ENCODE results near the gene TBC1D16. TPM values are rescaled to one million over a fixed set of nuclear protein-coding genes. Genes with fewer than 3 reads are reported as not detected.

The TBC1D16 gene
- total and polyA plus RNA-seq, 5 experiments from 2014 or later, result 0.48 to 3.1 (median 0.89) TPM

- H3K27me3 Mint-ChIP-seq, result no peaks in the 10 kb centered on the region
These were observed 49.7 kb downstream of the TBC1D16 start for GRCh38 chr17:79985943-79986391.

GRCh38 chr17:79985361-79985942 lies 50.2 kb downstream of the TBC1D16 start:
- Mint-ChIP-seq H3K9me3 (no peaks in the 10 kb centered on the region), H3K4me3 (no peak overlapping the region), H3K4me1 (peaks cover 7 to 20% (median 10%) of the 10 kb centered on the region in 4 donors), H3K36me3 (no peaks in the 10 kb centered on the region), H3K27ac (peak overlapping the region in 3 of 10 donors; percentile 35 to 76 (median 43)), H3K27me3 (no peaks in the 10 kb centered on the region)
- POLR2A ChIA-PET, result no interaction called here
- DNase-seq, result no peak
- no peak for ATAC-seq

More at GRCh38 chr17:79985943-79986391, 49.7 kb downstream of the TBC1D16 start:
- Mint-ChIP-seq H3K27ac (peak overlapping the region in 2 of 10 donors; percentile 43 to 76), H3K9me3 (no peaks in the 10 kb centered on the region), H3K36me3 (no peaks in the 10 kb centered on the region), H3K4me1 (peaks cover 11 to 24% (median 12%) of the 10 kb centered on the region in 4 donors), H3K4me3 (no peak overlapping the region)
- no peak for DNase-seq
- POLR2A ChIA-PET, result no interaction called here
- ATAC-seq, result no peak

GRCh38 chr17:79984877-79985276 lies 50.8 kb downstream of the TBC1D16 start:
- no peaks in the 10 kb centered on the region for H3K36me3 Mint-ChIP-seq
- H3K27ac Mint-ChIP-seq, result no peak overlapping the region
- ATAC-seq, result no peak
- H3K4me1 Mint-ChIP-seq, result peaks cover 7 to 20% (median 9%) of the 10 kb centered on the region in 4 donors
- no peaks in the 10 kb centered on the region for H3K9me3 Mint-ChIP-seq
- DNase-seq, result no peak
- H3K4me3 Mint-ChIP-seq, result no peak overlapping the region
- H3K27me3 Mint-ChIP-seq, result no peaks in the 10 kb centered on the region
- POLR2A ChIA-PET, result no interaction called here

- Mint-ChIP-seq H3K27ac (no peak overlapping the region), H3K9me3 (no peaks in the 10 kb centered on the region), H3K4me3 (no peak overlapping the region), H3K36me3 (no peaks in the 10 kb centered on the region), H3K4me1 (peaks cover 7 to 18% (median 9%) of the 10 kb centered on the region in 4 donors), H3K27me3 (no peaks in the 10 kb centered on the region)
- ATAC-seq, result no peak
- POLR2A ChIA-PET, result no interaction called here
- no peak for DNase-seq
These were observed 51.4 kb downstream of the TBC1D16 start for GRCh38 chr17:79984045-79984840.

- DNase-seq (no peak), ATAC-seq (no peak)
- POLR2A ChIA-PET, result no interaction called here
- H3K4me1 Mint-ChIP-seq, result peaks cover 6 to 10% (median 8%) of the 10 kb centered on the region in 4 donors
- H3K27ac Mint-ChIP-seq, result no peak overlapping the region
- no peaks in the 10 kb centered on the region for H3K27me3 Mint-ChIP-seq
- no peak overlapping the region for H3K4me3 Mint-ChIP-seq
- no peaks in the 10 kb centered on the region for H3K36me3 Mint-ChIP-seq
- H3K9me3 Mint-ChIP-seq, result no peaks in the 10 kb centered on the region
These were observed 52.2 kb downstream of the TBC1D16 start for GRCh38 chr17:79983456-79983855.

- H3K27ac Mint-ChIP-seq, result no peak overlapping the region
These were observed 52.7 kb downstream of the TBC1D16 start for GRCh38 chr17:79982986-79983385.

GRCh38 chr17:79981661-79982101 lies 54.0 kb downstream of the TBC1D16 start:
- POLR2A ChIA-PET, result no interaction called here
- Mint-ChIP-seq H3K4me1 (peaks cover 0 to 2% (median 0%) of the 10 kb centered on the region in 4 donors), H3K27me3 (no peaks in the 10 kb centered on the region), H3K27ac (no peak overlapping the region), H3K36me3 (no peaks in the 10 kb centered on the region), H3K9me3 (no peaks in the 10 kb centered on the region), H3K4me3 (no peak overlapping the region)
- no peak for ATAC-seq
- DNase-seq, result no peak

More at GRCh38 chr17:79982986-79983385, 52.7 kb downstream of the TBC1D16 start:
- Mint-ChIP-seq H3K36me3 (no peaks in the 10 kb centered on the region), H3K9me3 (no peaks in the 10 kb centered on the region), H3K4me1 (peaks cover 1 to 5% (median 3%) of the 10 kb centered on the region in 4 donors), H3K4me3 (no peak overlapping the region), H3K27me3 (no peaks in the 10 kb centered on the region)
- ATAC-seq (no peak), DNase-seq (no peak)
- POLR2A ChIA-PET, result no interaction called here

GRCh38 chr17:79981090-79981489 lies 54.6 kb downstream of the TBC1D16 start:
- Mint-ChIP-seq H3K27ac (no peak overlapping the region), H3K27me3 (no peaks in the 10 kb centered on the region)

GRCh38 chr17:79980246-79981043 lies 55.2 kb downstream of the TBC1D16 start:
- Mint-ChIP-seq H3K27ac (no peak overlapping the region), H3K36me3 (no peaks in the 10 kb centered on the region), H3K4me3 (no peak overlapping the region), H3K4me1 (peaks cover 0 to 2% (median 0%) of the 10 kb centered on the region in 4 donors), H3K27me3 (no peaks in the 10 kb centered on the region), H3K9me3 (no peaks in the 10 kb centered on the region)
- POLR2A ChIA-PET, result no interaction called here
- DNase-seq, result no peak
- ATAC-seq, result no peak

More at GRCh38 chr17:79981090-79981489, 54.6 kb downstream of the TBC1D16 start:
- no peaks in the 10 kb centered on the region for H3K36me3 Mint-ChIP-seq
- H3K9me3 Mint-ChIP-seq, result no peaks in the 10 kb centered on the region
- DNase-seq (no peak), ATAC-seq (no peak)
- POLR2A ChIA-PET, result no interaction called here
- peaks cover 0 to 2% (median 0%) of the 10 kb centered on the region in 4 donors for H3K4me1 Mint-ChIP-seq
- H3K4me3 Mint-ChIP-seq, result no peak overlapping the region

- DNase-seq (no peak), ATAC-seq (no peak)
- peaks cover 0 to 2% (median 0%) of the 10 kb centered on the region in 4 donors for H3K4me1 Mint-ChIP-seq
- no peak overlapping the region for H3K4me3 Mint-ChIP-seq
- no peaks in the 10 kb centered on the region for H3K9me3 Mint-ChIP-seq
- POLR2A ChIA-PET, result no interaction called here
- no peaks in the 10 kb centered on the region for H3K36me3 Mint-ChIP-seq
- no peaks in the 10 kb centered on the region for H3K27me3 Mint-ChIP-seq
- H3K27ac Mint-ChIP-seq, result no peak overlapping the region
These were observed 55.9 kb downstream of the TBC1D16 start for GRCh38 chr17:79979816-79980215.

GRCh38 chr17:79979221-79979741 lies 56.4 kb downstream of the TBC1D16 start:
- Mint-ChIP-seq H3K27me3 (no peaks in the 10 kb centered on the region), H3K4me1 (peaks cover 0 to 2% (median 0%) of the 10 kb centered on the region in 4 donors), H3K36me3 (no peaks in the 10 kb centered on the region), H3K27ac (no peak overlapping the region), H3K4me3 (no peak overlapping the region), H3K9me3 (no peaks in the 10 kb centered on the region)
- POLR2A ChIA-PET, result interaction anchor here (1.1 kb wide), 1 partner anchor 140 kb away, joined by 5 read pairs; the partner anchor contains the start of gene CBX4
- ATAC-seq (no peak), DNase-seq (no peak)

GRCh38 chr17:79978548-79978855 lies 57.2 kb downstream of the TBC1D16 start:
- POLR2A ChIA-PET, result interaction anchor here (1.1 kb wide), 1 partner anchor 139 kb away, joined by 5 read pairs; the partner anchor contains the start of gene CBX4
- DNase-seq (no peak), ATAC-seq (no peak)
- Mint-ChIP-seq H3K4me1 (peaks cover 0 to 2% (median 0%) of the 10 kb centered on the region in 4 donors), H3K27ac (no peak overlapping the region), H3K36me3 (no peaks in the 10 kb centered on the region), H3K4me3 (no peak overlapping the region), H3K9me3 (no peaks in the 10 kb centered on the region), H3K27me3 (no peaks in the 10 kb centered on the region)

All from naive thymus-derived CD8-positive, alpha-beta T cell (primary cell).